H9 (cell line): Measurements from ENCODE around the gene SPECC1L. TPM values are rescaled to one million over a fixed set of nuclear protein-coding genes. Genes with fewer than 3 reads are reported as not detected.

Experiments used
- DNase-seq: peaks from one replicate; pipeline ENCODE4 v3.0.0-alpha.2; 2017
- H2AFZ ChIP-seq: one replicate; pipeline ENCODE4 v1.6.1; 2013; ENCODE audit warnings: mild to moderate bottlenecking, low read length, control low read depth, moderate library complexity
- H2AK5ac ChIP-seq: 2 replicates; pipeline ENCODE4 v1.6.1; 2013; ENCODE audit warnings: low read length, control low read depth, mixed read lengths; ENCODE audit not compliant: insufficient read length
- H2BK120ac ChIP-seq: one replicate; pipeline ENCODE4 v1.6.1; 2013; ENCODE audit warnings: low read depth, mild to moderate bottlenecking, low read length, control low read depth, inconsistent platforms; ENCODE audit not compliant: poor library complexity, severe bottlenecking
- H2BK12ac ChIP-seq: 2 replicates; pipeline ENCODE4 v1.6.1; 2013; ENCODE audit warnings: low read length, control low read depth, mixed read lengths, low read depth; ENCODE audit not compliant: insufficient read length
- H2BK15ac ChIP-seq: 2 replicates; pipeline ENCODE4 v1.6.1; 2013; ENCODE audit warnings: low read depth, low read length, control low read depth
- H2BK20ac ChIP-seq: one replicate; pipeline ENCODE4 v1.6.1; 2013; ENCODE audit warnings: low read depth, mild to moderate bottlenecking, low read length, control low read depth, inconsistent platforms; ENCODE audit not compliant: poor library complexity, severe bottlenecking
- H2BK5ac ChIP-seq: 2 replicates; pipeline ENCODE4 v1.6.1; 2013; ENCODE audit warnings: low read length, control low read depth, mixed read lengths; ENCODE audit not compliant: insufficient read length
- H3K14ac ChIP-seq: 2 replicates; pipeline ENCODE4 v1.6.1; 2013; ENCODE audit warnings: low read length, control low read depth; ENCODE audit not compliant: insufficient read depth
- H3K18ac ChIP-seq: 2 replicates; pipeline ENCODE4 v1.6.1; 2013; ENCODE audit warnings: low read depth, mild to moderate bottlenecking, mixed read lengths, low read length, control low read depth; ENCODE audit not compliant: insufficient read length
- H3K23ac ChIP-seq: 2 replicates; pipeline ENCODE4 v1.6.1; 2013; ENCODE audit warnings: low read length, control low read depth, mixed read lengths, low read depth; ENCODE audit not compliant: insufficient read length
- H3K23me2 ChIP-seq: 2 replicates; pipeline ENCODE4 v1.6.1; 2013; ENCODE audit warnings: low read depth, mild to moderate bottlenecking, mixed read lengths, low read length, control low read depth; ENCODE audit not compliant: insufficient read length, poor library complexity, severe bottlenecking
- H3K27ac ChIP-seq: 2 replicates; pipeline ENCODE4 v1.5.1; 2013; ENCODE audit warnings: low read length, control low read depth, mixed read lengths, low read depth; ENCODE audit not compliant: insufficient read length
- H3K27me3 ChIP-seq: 2 replicates; pipeline ENCODE4 v1.6.1; 2013; ENCODE audit warnings: low read length, control low read depth, inconsistent platforms; ENCODE audit not compliant: insufficient read depth
- H3K4ac ChIP-seq: 2 replicates; pipeline ENCODE4 v1.6.1; 2013; ENCODE audit warnings: low read depth, mild to moderate bottlenecking, control low read depth, inconsistent platforms, low read length, moderate library complexity
- H3K4me1 ChIP-seq: 2 replicates; pipeline ENCODE4 v1.6.1; 2013; ENCODE audit warnings: low read length, control low read depth, inconsistent platforms; ENCODE audit not compliant: insufficient read depth
- H3K4me2 ChIP-seq: 2 replicates; pipeline ENCODE4 v1.6.1; 2013; ENCODE audit warnings: low read length, control low read depth, mixed read lengths; ENCODE audit not compliant: insufficient read length, insufficient read depth
- H3K56ac ChIP-seq: 2 replicates; pipeline ENCODE4 v1.6.1; 2013; ENCODE audit warnings: low read depth, mild to moderate bottlenecking, mixed read lengths, low read length, control low read depth; ENCODE audit not compliant: insufficient read length
- H3K79me1 ChIP-seq: 2 replicates; pipeline ENCODE4 v1.6.1; 2013; ENCODE audit warnings: low read depth, mild to moderate bottlenecking, moderate library complexity, low read length, control low read depth, inconsistent platforms; ENCODE audit not compliant: insufficient read depth, poor library complexity, severe bottlenecking
- H3K79me2 ChIP-seq: 2 replicates; pipeline ENCODE4 v1.6.1; 2013; ENCODE audit warnings: low read length, control low read depth, inconsistent platforms; ENCODE audit not compliant: insufficient read depth
- H3K9ac ChIP-seq: 2 replicates; pipeline ENCODE4 v1.6.1; 2013; ENCODE audit warnings: low read length, control low read depth, mixed read lengths; ENCODE audit not compliant: insufficient read length; ENCODE audit errors: extremely low read depth
- H3K9me3 ChIP-seq: one replicate; pipeline ENCODE4 v1.6.1; 2013; ENCODE audit warnings: low read depth, low read length, inconsistent platforms; ENCODE audit not compliant: control insufficient read depth
- H3T11ph ChIP-seq: one replicate; pipeline ENCODE4 v1.6.1; 2013; ENCODE audit warnings: mild to moderate bottlenecking, low read length, control low read depth, inconsistent platforms
- H4K20me1 ChIP-seq: one replicate; pipeline ENCODE4 v1.6.1; 2013; ENCODE audit not compliant: control insufficient read depth, insufficient read length, insufficient read depth
- H4K5ac ChIP-seq: 2 replicates; pipeline ENCODE4 v1.6.1; 2013; ENCODE audit warnings: low read depth, mild to moderate bottlenecking, mixed read lengths, low read length, control low read depth; ENCODE audit not compliant: insufficient read length
- H4K8ac ChIP-seq: replicated peaks from 2 replicates; pipeline ENCODE4 v1.6.1; 2013; ENCODE audit warnings: low read length, control low read depth, mixed read lengths, low read depth; ENCODE audit not compliant: insufficient read length
- H4K91ac ChIP-seq: 2 replicates; pipeline ENCODE4 v1.6.1; 2013; ENCODE audit warnings: low read depth, mild to moderate bottlenecking, moderate library complexity, mixed read lengths, low read length, control low read depth; ENCODE audit not compliant: insufficient read length
- H3K27ac Mint-ChIP-seq, 3 experiments: 2 replicates in 2 of 3; 3 replicates in 1 of 3; pipeline ENCODE4 v1.8.0; 2020 to 2021; ENCODE audit warnings: mixed read lengths in 3 of 3, mild to moderate bottlenecking in 1 of 3, moderate library complexity in 1 of 3
- H3K27me3 Mint-ChIP-seq: 2 replicates; pipeline ENCODE4 v1.8.0; 2021; ENCODE audit warnings: low read depth, mild to moderate bottlenecking, moderate library complexity, mixed read lengths
- H3K36me3 Mint-ChIP-seq, 3 experiments: 2 replicates in 2 of 3; 3 replicates in 1 of 3; pipeline ENCODE4 v1.8.0; 2020 to 2021; ENCODE audit warnings: low read depth in 3 of 3, mixed read lengths in 3 of 3; ENCODE audit not compliant: insufficient read depth in 1 of 3
- H3K4me1 Mint-ChIP-seq, 2 experiments: 2 replicates each; pipeline ENCODE4 v1.8.0; 2020; ENCODE audit warnings: mixed read lengths in 2 of 2
- H3K4me3 Mint-ChIP-seq, 2 experiments: 2 replicates in 1 of 2; 3 replicates in 1 of 2; pipeline ENCODE4 v1.8.0; 2020 to 2021; ENCODE audit warnings: mild to moderate bottlenecking in 2 of 2, mixed read lengths in 2 of 2, moderate library complexity in 1 of 2
- H3K9me3 Mint-ChIP-seq, 2 experiments: 2 replicates in 1 of 2; 3 replicates in 1 of 2; pipeline ENCODE4 v1.8.0; 2020; ENCODE audit warnings: mild to moderate bottlenecking in 2 of 2, mixed read lengths in 2 of 2, moderate library complexity in 1 of 2
- WGBS: extraction: QIAGEN DNeasy Blood & Tissue Kit; methylation state at CpG from one replicate; pipeline ENCODE4 v1.1.7; 2013; ENCODE audit warnings: missing lambda C conversion rate, low lambda C conversion rate, mixed read lengths; ENCODE audit not compliant: insufficient read length; ENCODE audit errors: extremely low coverage; 5-methylcytosine and 5-hydroxymethylcytosine counted together
- total RNA-seq: library from RNA; stranded (reverse); gene quantifications from 2 replicates; pipeline ENCODE4 v1.2.1, GENCODE V29; 2021
- TF ChIP-seq, protein P1 (sequence below): fragments of 200-600 bp; sonication (generic); conservative IDR thresholded peaks from 3 replicates; pipeline ENCODE4 v1.8.0; 2021; ENCODE audit warnings: antibody characterized with exemption, mild to moderate bottlenecking

The SPECC1L gene
- total RNA-seq, 1 experiment from 2014 or later: 57.1 TPM

- H3K56ac ChIP-seq: no peak overlapping the region
- Mint-ChIP-seq H3K36me3 (no peaks in the 10 kb centered on the region; a peak in 1 of 7 replicates), H3K9me3 (no peaks in the 10 kb centered on the region), H3K4me3 (no peak overlapping the region), H3K4me1 (peaks cover 15 to 25% of the 10 kb centered on the region in 2 experiments), H3K27me3 (peaks cover 4% of the 10 kb centered on the region), H3K27ac (peak overlapping the region in 1 of 3 experiments; percentile 57; a peak in 1 of 7 replicates)
- H3K27me3 ChIP-seq: no peaks in the 10 kb centered on the region
- no peak overlapping the region for H4K5ac ChIP-seq
- no peak overlapping the region for H3K4me2 ChIP-seq
- no peak overlapping the region for H3K4ac ChIP-seq
- no peak overlapping the region for H4K91ac ChIP-seq
- no peak overlapping the region for H3T11ph ChIP-seq
- H3K79me2 ChIP-seq: no peaks in the 10 kb centered on the region
- H3K23me2 ChIP-seq: no peaks in the 10 kb centered on the region
- no peaks in the 10 kb centered on the region for H3K9me3 ChIP-seq
- H4K8ac ChIP-seq: no peak overlapping the region
- H2BK120ac ChIP-seq: no peak overlapping the region
- no peak overlapping the region for H2AFZ ChIP-seq
- DNase-seq: no peak
- no peak overlapping the region for H2BK20ac ChIP-seq
- no peak overlapping the region for H2BK15ac ChIP-seq
- H3K14ac ChIP-seq: no peak overlapping the region
- 0 out of 2 replicates have a peak, but pooled peaks cover 5% of the 10 kb centered on the region for H3K4me1 ChIP-seq
- H3K18ac ChIP-seq: no peak overlapping the region
- H3K9ac ChIP-seq: no peak overlapping the region
- H2BK12ac ChIP-seq: no peak overlapping the region
- no peak overlapping the region for H2AK5ac ChIP-seq
- no peaks in the 10 kb centered on the region for H3K79me1 ChIP-seq
- TF ChIP-seq, protein P1, sequence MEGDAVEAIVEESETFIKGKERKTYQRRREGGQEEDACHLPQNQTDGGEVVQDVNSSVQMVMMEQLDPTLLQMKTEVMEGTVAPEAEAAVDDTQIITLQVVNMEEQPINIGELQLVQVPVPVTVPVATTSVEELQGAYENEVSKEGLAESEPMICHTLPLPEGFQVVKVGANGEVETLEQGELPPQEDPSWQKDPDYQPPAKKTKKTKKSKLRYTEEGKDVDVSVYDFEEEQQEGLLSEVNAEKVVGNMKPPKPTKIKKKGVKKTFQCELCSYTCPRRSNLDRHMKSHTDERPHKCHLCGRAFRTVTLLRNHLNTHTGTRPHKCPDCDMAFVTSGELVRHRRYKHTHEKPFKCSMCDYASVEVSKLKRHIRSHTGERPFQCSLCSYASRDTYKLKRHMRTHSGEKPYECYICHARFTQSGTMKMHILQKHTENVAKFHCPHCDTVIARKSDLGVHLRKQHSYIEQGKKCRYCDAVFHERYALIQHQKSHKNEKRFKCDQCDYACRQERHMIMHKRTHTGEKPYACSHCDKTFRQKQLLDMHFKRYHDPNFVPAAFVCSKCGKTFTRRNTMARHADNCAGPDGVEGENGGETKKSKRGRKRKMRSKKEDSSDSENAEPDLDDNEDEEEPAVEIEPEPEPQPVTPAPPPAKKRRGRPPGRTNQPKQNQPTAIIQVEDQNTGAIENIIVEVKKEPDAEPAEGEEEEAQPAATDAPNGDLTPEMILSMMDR: no peak
- H2BK5ac ChIP-seq: no peak overlapping the region
- no CpG with 5 or more reads among the region's 9 CpGs for WGBS
- H3K23ac ChIP-seq: no peak overlapping the region
- H4K20me1 ChIP-seq: peaks cover 2% of the 10 kb centered on the region
- H3K27ac ChIP-seq: no peak overlapping the region
These were observed 160.8 kb downstream of the SPECC1L start for GRCh38 chr22:24431309-24432034.
